Measurements from ENCODE around the gene CDK4. TPM values are rescaled to one million over a fixed set of nuclear protein-coding genes. Genes with fewer than 3 reads are reported as not detected.

Gene CDK4
- total and polyA plus RNA-seq, 2 of the 4 experiments (the other 2 are of a cell fraction) = 261 to 297 TPM

GRCh38 chr12:57726151-57726883 is 25.8 kb downstream of the CDK4 start (continued):
- no peak for TF ChIP-seq ELK1 (IDR thresholded peaks at IDR 0.05; ENCODE audit: borderline replicate concordance, low read depth, low read length)
- TF ChIP-seq MAFK (IDR thresholded peaks at IDR 0.05; ENCODE audit: low read depth, low read length) = no peak
- no peak for TF ChIP-seq NFE2L2 (IDR thresholded peaks at IDR 0.05; ENCODE audit: low read depth, low read length)

All from IMR-90 (cell line).